HG02759 (cell line): ENCODE measurements around the gene LCN1.
"Not testable (repeated sequence)": the region's sequence is repeated elsewhere in the genome, so short reads cannot be mapped to it uniquely, and the experiment has no call there.

ENCODE experiments used
- ATAC-seq: cut with Tn5 transposase; IDR thresholded peaks from one replicate; pipeline ENCODE4 v1.9.1; 2021; ENCODE audit warnings: mild to moderate bottlenecking, moderate library complexity; ENCODE audit not compliant: unreplicated experiment

The LCN1 gene

DNA sequence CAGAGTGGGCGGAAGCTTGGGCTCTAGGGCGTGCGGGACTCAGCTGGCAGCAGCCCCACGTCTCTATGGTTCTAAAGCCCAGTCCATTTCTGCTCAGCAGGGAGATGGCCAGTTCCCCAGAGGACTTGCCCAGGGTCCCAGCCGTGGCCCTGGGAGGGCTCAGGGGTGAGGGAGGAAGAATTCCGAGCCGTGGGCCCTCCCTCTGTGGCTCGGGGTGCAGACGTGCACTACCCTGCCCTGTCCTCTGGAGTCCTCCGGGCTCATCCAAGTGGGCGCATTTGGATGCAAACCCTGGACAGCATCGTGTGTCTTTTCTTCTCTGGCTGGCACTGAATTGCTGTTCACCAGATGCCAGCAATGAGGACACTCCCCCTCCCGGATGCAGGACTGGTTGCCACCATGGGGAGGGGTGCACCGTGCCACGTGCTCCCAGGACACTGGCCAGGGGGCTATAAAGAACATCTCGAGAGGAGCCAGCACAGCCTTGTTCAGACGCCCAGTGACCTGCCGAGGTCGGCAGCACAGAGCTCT, 24.5 kb downstream of the LCN1 start, which contains the start of gene OBP2A:
TSS of gene OBP2A (plus strand) at position 481 of the 531 bp plus-strand sequence. CDS start 55 bp downstream, outside the sequence.
- not testable (repeated sequence) for ATAC-seq

DNA sequence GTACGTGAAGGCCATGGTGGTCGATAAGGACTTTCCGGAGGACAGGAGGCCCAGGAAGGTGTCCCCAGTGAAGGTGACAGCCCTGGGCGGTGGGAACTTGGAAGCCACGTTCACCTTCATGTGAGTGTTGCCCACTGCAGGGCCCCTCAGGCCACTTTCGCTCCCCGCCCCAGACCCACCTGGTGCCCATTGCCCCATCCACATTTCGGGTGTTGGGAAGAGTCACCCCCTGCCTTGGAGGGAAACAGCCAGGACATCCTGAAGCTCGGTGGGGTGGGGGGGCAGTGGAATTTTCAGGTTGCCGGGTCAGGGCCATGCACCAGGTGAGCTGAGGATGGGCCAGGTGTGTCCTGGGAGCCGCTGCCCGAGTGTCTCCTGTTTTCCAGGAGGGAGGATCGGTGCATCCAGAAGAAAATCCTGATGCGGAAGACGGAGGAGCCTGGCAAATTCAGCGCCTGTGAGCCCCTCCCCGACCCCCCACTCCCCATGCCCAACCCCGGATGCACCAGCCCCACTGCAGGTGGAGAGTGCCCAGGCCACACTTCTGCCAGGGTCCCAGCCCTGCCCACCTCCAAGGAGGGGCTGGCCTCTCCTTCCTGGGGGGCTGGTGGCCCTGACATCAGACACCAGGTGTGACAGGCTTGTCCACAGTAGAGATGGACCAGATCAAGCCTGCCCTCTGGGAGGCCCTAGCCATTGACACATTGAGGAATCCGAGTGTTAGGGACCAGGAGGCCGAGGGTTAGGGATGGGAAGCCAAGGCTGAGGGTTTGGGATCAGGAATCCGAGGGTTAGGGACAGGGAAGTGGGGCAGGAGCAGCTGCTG, 25.8 kb downstream of the LCN1 start:
- not testable (repeated sequence) for ATAC-seq

DNA sequence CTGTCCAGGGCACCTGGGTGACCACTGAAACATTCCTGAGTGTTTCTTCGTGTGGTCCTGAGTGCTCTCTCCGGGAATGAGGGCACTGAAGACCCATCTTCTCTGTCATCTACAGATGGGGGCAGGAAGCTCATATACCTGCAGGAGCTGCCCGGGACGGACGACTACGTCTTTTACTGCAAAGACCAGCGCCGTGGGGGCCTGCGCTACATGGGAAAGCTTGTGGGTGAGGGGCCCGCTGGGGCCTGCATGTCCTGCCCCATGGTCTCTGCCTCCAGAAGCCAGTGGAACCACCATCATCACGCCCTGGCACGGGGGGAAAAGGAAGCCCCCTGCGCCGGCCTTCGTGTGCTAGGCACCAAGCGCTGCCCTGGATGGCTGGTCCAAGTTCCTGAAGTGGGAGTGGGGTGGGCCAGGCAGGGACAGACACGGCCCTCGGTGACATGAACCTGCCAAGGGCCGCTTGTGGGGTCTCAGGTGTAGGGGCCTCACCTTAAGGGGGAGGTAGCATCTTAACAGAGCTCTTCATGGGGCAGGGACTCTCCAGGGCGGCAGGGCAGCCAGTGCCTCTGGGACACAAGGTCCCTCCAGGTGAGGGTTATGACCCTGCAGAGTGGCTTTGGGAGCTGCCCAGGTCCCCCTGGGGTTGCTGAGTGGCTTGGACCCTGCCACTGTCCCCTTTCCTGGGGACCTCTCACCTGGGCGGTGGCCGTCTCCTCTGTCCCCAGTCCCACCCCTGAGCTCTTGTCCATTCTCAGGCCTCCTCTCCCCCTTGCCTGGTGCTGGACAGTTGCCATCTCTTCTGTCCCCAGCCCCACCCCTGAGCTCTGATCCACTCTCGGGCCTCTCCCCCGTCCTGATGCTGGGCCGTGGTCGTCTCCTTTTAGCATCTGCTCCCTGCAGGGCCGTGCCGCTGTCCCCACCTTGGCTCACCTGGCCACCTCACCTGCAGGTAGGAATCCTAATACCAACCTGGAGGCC, 26.8 kb downstream of the LCN1 start:
- no peak for ATAC-seq

DNA sequence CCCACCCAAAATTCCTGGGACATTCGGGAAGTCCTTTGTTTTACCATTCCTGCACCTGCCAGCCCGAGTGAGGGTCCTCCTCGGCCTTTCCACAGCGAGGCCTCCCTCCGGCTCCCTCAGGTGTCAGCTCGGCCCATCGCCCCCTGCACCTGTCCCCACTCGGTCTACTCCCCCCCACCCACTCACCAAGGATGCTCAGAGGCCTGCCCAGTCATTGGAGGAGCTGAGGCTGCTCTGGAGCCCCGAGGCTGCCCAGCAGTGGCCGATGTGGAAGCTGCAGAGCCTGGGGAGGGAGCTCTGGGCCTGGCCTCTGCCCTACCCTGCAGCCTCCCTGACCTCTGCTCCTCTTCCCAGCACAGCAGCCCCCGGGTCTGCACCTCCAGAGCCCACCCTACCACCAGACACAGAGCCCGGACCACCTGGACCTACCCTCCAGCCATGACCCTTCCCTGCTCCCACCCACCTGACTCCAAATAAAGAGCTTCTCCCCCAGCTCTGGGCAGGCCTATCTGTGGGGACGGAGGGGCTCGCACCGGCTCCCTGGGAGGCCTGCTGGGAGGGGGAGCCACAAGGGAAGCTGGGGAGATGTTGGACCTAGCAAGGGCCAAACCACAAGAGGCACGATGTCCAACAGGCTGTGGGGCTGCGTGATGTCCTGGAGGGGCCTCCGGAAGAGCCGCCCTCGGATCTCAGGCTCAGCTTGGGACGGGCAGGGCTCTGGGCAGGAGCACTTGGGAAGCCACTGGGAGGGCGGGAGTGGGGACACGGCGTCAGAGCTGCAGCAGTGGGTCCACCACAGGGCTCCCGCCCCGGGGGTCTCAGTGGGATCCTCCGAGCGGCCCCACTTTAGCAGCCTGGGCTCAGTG, 28.5 kb downstream of the LCN1 start:
- ATAC-seq = not testable (repeated sequence)

DNA sequence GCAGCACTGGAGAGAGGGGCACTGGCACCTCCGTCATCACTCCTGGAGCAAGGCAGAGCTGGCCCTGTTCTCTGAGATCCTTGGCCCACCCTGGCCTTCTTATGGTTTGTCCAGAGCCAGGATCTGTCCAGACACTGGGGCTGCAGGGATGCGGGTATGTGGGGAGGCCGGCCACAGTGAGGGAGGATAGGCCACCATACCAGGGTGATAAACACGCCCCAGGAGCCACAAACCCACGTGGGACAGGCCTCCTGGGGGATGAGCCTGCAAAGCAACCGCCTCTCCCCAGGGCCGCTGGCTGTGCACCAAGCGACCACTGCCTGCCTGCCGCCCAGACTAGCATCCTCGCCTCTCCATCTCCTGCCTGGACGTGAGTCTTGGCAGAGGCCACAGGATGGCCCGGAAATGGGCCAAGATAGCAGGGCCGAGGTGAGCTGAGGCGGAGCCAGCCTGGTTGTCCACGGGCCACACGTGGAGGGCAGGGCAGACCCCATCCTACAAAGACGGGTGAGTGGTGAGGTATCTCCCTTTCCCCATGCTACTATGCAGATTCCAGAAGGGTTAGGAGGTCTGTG, 29.2 kb downstream of the LCN1 start:
- no peak for ATAC-seq

DNA sequence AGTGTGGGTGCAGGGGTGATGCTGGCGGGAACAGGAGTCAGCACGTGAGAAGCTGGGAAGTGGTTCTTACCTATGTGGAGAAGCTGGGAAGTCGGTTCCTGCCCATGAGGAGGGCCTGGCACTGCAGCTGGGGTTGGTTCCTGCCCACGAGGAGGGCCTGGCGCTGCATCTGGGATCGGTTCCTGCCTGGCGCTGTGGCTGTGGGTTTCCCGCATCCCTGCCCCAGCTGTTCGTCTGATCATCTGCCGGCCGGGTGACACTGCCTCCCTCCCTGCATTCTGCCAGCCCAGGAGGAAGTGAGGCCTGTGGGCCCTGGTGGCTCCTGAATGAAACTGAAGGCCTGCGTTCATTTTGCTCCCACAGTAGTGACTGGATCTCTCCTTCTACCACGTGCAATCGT, 29.8 kb downstream of the LCN1 start:
- no peak for ATAC-seq

DNA sequence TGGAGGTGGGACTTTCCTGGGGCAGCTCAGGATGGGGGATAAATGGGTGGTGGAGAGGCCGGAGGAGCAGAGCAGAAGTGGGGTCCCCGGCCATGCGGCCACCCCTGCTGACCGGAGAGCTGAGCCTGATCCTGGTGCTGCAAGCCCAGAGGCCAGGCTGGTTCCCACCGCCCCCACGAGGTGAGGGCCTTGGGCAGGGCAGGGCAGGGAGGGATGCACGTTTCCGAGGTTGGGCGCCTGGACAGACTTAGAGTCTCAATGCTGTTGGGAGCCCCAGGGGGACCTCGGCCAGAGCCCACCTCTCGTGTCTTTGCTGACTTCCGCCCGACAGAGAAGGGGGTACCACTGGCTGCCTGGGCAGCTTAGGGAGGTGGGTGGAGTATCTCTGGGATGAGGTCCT, 30.2 kb downstream of the LCN1 start:
- no peak for ATAC-seq

DNA sequence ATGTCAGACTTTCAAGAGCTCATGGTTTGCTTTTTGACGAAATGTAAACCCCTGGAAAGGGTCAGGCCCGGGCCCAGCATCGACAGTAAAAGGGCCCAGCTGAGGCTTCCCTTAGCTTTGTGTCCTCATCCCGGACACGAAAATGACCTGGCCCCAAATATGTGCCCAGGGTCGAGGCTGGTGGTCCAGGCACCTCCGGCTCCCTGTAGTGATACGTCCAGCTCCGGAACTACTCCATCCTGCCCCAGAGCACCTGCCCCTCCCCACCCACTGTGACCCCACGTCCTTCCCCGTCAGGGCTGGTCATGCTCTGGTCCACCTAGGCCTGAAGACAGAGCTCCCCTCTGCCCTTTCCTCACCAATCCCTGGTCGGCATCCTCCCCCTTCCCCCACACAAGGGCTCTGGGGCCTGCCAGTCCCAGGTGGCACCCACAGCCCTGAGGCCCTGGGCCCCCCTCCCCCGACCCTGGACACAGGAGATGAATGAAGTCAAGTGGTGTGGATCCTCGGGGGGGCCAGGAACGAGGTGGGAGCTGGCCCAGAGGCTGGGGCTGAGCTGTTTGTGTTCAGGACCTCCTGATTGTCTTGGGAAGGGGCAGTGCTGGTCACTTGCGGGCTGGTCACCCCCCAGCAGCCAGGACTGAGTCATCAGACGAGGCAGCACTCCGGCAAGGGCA, 30.9 kb downstream of the LCN1 start:
- ATAC-seq = no peak

DNA sequence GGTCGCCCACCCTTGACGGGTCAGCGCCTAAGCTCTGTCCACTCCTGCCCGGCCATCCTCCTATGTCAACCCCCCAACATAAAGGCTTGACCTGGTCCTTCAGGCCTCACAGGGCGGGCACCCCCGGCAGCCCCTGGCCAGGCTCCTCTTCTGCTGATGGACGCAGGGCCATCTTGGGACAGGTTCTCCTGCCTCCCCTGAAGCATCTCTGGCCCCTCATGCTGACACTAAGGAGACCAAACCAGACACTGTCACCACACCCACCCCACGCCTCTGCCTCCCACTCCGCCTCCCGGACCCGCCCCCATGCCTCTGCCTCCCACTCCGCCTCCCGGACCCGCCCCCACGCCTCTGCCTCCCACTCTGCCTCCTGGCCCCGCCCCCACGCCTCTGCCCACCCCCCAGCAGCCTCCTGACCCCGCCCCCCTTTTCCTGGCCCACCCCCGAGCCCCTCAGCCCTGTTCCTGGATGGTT, 31.5 kb downstream of the LCN1 start:
- ATAC-seq = no peak

DNA sequence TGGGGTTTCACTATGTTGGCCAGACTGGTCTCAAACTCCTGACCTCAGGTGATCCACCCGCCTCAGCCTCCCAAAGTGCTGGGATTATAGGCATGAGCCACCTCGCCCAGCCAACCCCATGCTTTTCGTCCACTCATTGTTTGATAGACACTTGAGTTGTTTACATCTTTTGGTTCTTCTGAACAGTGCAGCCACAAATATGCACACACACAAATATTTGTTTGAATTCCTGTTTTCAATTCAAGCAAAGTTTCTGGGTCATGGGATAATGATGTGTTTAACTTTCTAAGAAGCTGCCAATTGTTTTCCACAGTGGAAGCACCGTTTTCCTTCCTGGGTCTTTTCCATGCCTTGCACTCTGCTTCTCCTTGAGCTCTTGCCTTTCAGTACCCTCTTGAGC, 33.5 kb downstream of the LCN1 start:
- ATAC-seq = no peak

DNA sequence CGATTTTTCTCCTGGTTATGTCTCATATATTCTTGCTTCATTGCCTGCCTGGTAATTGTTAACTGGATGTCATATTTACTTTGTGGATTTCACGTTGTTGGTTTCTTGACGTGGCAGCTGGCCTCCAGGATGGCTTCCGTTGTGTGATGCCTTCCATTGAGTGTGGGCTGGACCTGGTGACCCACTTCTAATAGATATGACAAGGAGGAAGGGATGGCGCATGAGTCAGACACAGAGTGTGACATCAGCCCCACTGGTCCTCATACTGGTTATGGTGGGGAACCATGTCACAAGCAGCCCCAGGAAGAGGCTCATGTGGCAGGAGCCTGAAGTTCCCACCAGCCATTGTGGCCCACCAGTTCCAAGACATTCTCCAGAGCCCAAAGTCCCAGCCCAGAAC, 34.0 kb downstream of the LCN1 start:
- ATAC-seq = no peak

DNA sequence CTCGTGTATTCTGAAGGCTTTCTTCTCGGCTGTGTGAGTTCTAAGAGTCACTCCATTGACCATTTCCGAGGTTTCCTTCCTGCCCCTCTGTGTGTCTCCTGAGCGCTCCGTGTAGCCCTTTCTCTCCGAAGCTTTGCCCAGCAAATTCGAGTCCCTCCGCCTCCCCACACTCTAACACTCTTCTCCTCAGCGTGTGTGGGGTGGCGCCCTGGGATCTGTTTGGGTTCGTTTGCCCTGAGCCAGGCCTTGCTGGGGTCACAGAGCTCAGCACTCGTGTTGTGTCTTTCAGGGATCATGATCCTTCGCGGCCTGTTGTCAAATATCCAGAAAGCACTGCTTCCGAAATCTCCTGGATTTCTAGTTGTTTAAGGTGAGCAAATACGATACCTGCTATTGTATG, 34.7 kb downstream of the LCN1 start:
- no peak for ATAC-seq

DNA sequence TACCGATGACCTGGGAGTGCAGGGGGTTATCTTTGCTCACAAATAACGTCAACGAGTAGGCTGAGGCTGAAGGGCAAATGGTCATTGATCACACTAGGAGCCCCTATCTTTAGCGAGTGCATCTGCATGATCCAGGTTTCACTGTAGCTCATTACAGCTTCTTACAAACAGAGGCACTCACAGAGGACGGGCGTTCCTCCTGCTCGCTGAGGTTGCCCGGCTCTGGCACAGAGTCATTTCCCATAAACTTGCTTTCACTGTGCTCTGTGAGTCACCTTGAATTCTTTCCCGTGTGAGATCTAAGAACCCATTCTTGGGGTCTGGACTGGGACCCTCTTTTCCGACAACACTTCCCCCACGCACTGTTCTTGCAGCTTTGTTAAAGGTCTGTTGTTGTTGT, 38.4 kb downstream of the LCN1 start:
- no peak for ATAC-seq

DNA sequence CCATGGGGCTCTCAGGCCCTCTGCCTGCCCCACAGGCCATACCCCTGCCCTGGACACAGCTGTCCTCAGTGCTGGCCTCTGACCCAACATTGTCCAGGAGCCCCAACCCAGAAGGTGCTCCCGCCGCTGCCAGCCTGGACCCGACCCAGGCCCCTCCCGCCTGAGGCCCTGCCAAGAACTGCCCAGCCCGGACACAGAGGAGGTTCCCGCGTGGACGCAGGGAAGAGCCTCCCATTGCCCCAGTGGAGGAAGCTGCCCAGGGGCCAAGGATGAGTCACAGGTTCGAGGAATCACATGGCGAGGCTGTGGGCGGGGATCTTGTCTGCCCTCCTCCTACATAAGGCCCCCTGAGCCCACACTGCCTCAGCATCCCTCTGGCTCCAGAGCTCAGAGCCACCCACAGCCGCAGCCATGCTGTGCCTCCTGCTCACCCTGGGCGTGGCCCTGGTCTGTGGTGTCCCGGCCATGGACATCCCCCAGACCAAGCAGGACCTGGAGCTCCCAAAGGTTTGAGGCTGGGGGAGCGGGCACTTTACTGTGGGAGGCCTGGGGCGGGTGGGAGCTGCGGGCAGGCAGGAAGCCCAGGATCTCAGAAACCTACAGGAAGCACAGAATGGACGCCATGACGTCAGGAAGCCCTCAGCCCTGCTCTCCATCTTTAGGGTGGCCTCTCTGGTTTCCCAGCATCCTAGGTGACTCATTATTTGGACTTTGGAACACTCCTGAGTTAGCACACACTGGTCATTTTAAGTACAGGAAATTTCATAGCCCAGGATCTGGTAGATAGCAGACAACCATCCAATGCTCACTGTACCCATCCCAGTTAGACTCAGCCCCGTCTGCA, 40.4 kb downstream of the LCN1 start, which contains the start of gene PAEP:
TSS of gene PAEP (plus strand) at position 366 of the 844 bp plus-strand sequence.
- no peak for ATAC-seq

DNA sequence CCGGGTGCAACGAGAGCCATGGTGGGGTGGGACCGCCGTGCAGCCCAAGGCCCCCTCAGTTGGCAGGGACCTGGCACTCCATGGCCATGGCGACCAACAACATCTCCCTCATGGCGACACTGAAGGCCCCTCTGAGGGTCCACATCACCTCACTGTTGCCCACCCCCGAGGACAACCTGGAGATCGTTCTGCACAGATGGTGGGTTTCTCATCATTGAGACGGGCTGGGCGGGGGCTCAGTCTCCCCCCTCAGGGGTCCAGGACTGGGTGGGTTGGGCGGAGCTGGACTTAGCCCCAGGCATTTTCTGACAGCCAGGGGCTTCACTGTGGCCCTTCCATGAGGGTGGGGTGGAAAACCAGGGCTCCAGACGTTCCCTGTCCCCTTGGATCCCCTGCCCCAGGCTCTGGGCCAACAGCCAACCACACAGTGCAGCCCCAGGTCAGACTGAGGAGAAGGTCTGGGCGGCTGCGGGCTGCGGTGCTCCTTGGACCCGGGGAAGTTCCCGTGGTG, 41.0 kb downstream of the LCN1 start:
- ATAC-seq = no peak

DNA sequence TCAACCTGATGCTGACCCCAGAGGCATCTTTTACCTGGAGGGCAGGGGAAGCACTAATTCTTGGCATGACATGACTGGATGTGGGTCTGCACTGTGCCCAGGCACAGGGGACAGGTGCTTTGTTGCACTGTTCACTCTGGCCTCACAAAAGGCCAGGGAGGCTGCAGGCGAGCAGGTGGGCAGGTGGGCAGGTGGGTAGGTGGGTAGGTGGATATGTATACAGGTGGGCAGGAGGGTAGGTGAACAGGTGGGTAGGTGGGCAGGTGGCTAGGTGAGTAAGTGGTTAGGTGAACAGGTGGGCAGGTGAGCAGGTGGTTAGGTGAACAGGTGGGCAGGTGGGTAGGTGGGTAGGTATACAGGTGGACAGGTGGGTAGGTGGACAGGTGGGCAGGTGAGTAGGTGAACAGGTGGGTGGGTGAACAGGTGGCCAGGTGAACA, 41.8 kb downstream of the LCN1 start:
- ATAC-seq = no peak

DNA sequence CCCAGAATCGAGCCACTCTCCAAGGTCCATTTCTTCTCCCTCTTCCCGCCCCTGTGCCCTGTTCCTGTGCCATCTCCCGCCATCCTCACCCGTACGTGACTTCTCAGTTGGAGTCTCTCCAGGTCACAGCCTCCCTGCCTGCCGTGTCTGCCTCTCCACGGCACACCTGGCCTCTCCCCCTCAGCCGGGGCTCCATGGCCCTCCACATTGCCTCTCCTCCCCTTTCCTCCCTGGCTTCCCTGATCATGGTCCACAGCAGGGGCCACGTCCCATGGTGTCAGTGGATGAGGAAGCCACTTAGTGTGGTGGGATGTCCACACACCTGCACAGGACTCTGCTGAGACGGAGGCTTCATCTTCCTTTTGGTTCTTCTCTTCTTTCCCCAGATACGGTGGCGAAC, 42.6 kb downstream of the LCN1 start:
- no peak for ATAC-seq

DNA sequence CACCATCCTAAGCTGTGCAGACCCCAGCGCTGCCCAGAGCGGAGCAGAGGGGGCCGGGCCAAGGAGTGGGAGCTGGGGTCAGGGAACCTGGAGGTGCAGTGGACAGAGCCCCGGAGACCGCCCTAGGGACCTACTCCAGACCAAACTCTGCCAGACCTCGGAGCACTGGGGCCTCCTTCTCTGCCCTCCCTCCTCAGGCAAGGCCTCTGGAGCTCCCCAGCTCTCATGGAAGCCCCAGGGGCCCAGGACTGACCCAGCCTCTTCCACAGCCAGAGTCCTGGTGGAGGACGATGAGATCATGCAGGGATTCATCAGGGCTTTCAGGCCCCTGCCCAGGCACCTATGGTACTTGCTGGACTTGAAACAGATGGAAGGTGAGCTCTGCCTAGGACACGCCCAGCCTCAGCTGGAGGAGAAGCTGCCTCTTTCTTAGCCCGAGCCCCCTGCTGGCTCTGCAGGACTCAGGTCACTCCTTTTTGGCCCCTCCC, 43.9 kb downstream of the LCN1 start:
- no peak for ATAC-seq
